ENCODE measurements around the gene MAP3K6.

- TF ChIP-seq POLR2A (IDR thresholded peaks at IDR 0.05) (no peak), CTCF (IDR thresholded peaks at IDR 0.05) (no peak)
Observed at GRCh38 chr1:27333717-27334279, 33.0 kb downstream of the MAP3K6 start.
